A549 (cell line): ENCODE results near the gene THOC2. TPM values are rescaled to one million over a fixed set of nuclear protein-coding genes. Genes with fewer than 3 reads are reported as not detected.
"Not testable (repeated sequence)": the region's sequence is repeated elsewhere in the genome, so short reads cannot be mapped to it uniquely, and the experiment has no call there.

Experiments
- ATAC-seq, 2 experiments: fragments of 200-7000 bp in 1 of 2; fragments of >200 bp in 1 of 2; cut with Nextera tagmentation in 1 of 2; cut with Tn5 transposase in 1 of 2; 3 replicates each; pipeline versions ENCODE4 v1.8.0 to v1.9.1; 2018 to 2020; ENCODE audit warnings: mild to moderate bottlenecking in 1 of 2, moderate library complexity in 1 of 2
- CTCF ChIA-PET: fragments of 300-600 bp; sonication (Branson Sonifier 250); formaldehyde crosslinking; extraction: SDS; loops from one replicate; lab custom pipeline; 2021; ENCODE audit warnings: antibody characterized with exemption, inconsistent platforms; lab: Yijun Ruan, JAX
- POLR2A ChIA-PET: fragments of 350-600 bp; formaldehyde crosslinking; extraction: SDS; loops from one replicate; lab custom pipeline; 2021; ENCODE audit warnings: antibody characterized with exemption, inconsistent platforms; lab: Yijun Ruan, JAX
- DNase-seq, 2 experiments: peaks; one replicate each; pipeline versions ENCODE4 v3.0.0 to v3.0.0-alpha.2; 2011 to 2016; ENCODE audit warnings: low read depth in 1 of 2, low spot score in 1 of 2
- FAIRE-seq: peaks from 2 replicates; lab custom pipeline; 2011; peaks lifted over from hg19 to GRCh38; lab: Jason Lieb, UNC
- H3K27ac ChIP-seq, 2 experiments: fragments of >200 bp; sonication (Bioruptor Twin); formaldehyde crosslinking; 3 replicates each; pipeline ENCODE4 v1.5.1; 2016 to 2017
- H3K4me1 ChIP-seq: fragments of >200 bp; sonication (Bioruptor Twin); formaldehyde crosslinking; 3 replicates; pipeline ENCODE4 v1.6.1; 2016
- H3K4me2 ChIP-seq: fragments of >200 bp; sonication (Bioruptor Twin); formaldehyde crosslinking; 3 replicates; pipeline ENCODE4 v1.6.1; 2016
- H3K4me3 ChIP-seq: fragments of >200 bp; sonication (Bioruptor Twin); formaldehyde crosslinking; 3 replicates; pipeline ENCODE4 v1.5.1; 2016
- H3K9me3 ChIP-seq: fragments of >200 bp; sonication (Bioruptor Twin); formaldehyde crosslinking; 3 replicates; pipeline ENCODE4 v1.6.1; 2016
- CBX8 ChIP-seq: fragments of 200-600 bp; sonication (generic); IDR thresholded peaks from 2 replicates; pipeline ENCODE4 v1.6.1; 2016
- CHD2 ChIP-seq: fragments of 150-350 bp; IDR thresholded peaks from 2 replicates; pipeline ENCODE4 v1.6.1; 2014; ENCODE audit warnings: low read length; ENCODE audit not compliant: partially characterized antibody
- ELK1 ChIP-seq: fragments of 150-350 bp; IDR thresholded peaks from 2 replicates; pipeline ENCODE4 v1.6.1; 2014; ENCODE audit warnings: low read depth, mild to moderate bottlenecking, low read length
- EP300 ChIP-seq, 2 experiments: fragments of >200 bp; sonication (Bioruptor Twin); formaldehyde crosslinking; IDR thresholded peaks; 2 replicates in 1 of 2; 3 replicates in 1 of 2; pipeline ENCODE4 v1.6.1; 2016 to 2017
- FOXS1 ChIP-seq: fragments of 250-450 bp; sonication (Bioruptor Pico); IDR thresholded peaks from 2 replicates; pipeline ENCODE4 v1.5.0; 2020; ENCODE audit warnings: mild to moderate bottlenecking, moderate library complexity
- GATA3 ChIP-seq: IDR thresholded peaks from 2 replicates; pipeline ENCODE4 v1.6.1; 2012; ENCODE audit warnings: borderline replicate concordance
- HOXA7 ChIP-seq: fragments of 250-450 bp; sonication (Bioruptor Pico); IDR thresholded peaks from 2 replicates; pipeline ENCODE4 v1.5.0; 2020; ENCODE audit warnings: mild to moderate bottlenecking, moderate library complexity
- HOXB13 ChIP-seq: fragments of 250-450 bp; sonication (Bioruptor Pico); IDR thresholded peaks from 2 replicates; pipeline ENCODE4 v1.5.0; 2020; ENCODE audit warnings: low read depth, mild to moderate bottlenecking, moderate library complexity
- MAFK ChIP-seq: fragments of 450-650 bp; IDR thresholded peaks from 2 replicates; pipeline ENCODE4 v1.6.1; 2014; ENCODE audit not compliant: partially characterized antibody
- MAX ChIP-seq: IDR thresholded peaks from 2 replicates; pipeline ENCODE4 v1.6.1; 2012
- RARB ChIP-seq: fragments of 250-450 bp; sonication (Bioruptor Pico); IDR thresholded peaks from 2 replicates; pipeline ENCODE4 v1.8.0; 2021; ENCODE audit warnings: mild to moderate bottlenecking, moderate library complexity
- RCOR1 ChIP-seq: fragments of 150-350 bp; IDR thresholded peaks from 2 replicates; pipeline ENCODE4 v1.6.1; 2014; ENCODE audit warnings: antibody characterized with exemption, low read length, low read depth
- REST ChIP-seq: fragments of 200-600 bp; sonication (generic); IDR thresholded peaks from 2 replicates; pipeline ENCODE4 v1.6.1; 2016; ENCODE audit warnings: antibody characterized with exemption, mild to moderate bottlenecking, moderate library complexity
- SMC3 ChIP-seq: fragments of >200 bp; sonication (Bioruptor Twin); formaldehyde crosslinking; IDR thresholded peaks from 3 replicates; pipeline ENCODE4 v1.6.1; 2018; ENCODE audit warnings: inconsistent platforms
- ZC3H11A ChIP-seq: fragments of 450-650 bp; IDR thresholded peaks from 2 replicates; pipeline ENCODE4 v1.6.1; 2014; ENCODE audit warnings: antibody characterized with exemption, mild to moderate bottlenecking
- ZSCAN20 ChIP-seq: fragments of 250-450 bp; sonication (Bioruptor Pico); IDR thresholded peaks from 2 replicates; pipeline ENCODE4 v1.8.0; 2022; ENCODE audit warnings: mild to moderate bottlenecking, moderate library complexity
- WGBS: methylation state at CpG from one replicate; pipeline ENCODE4 v1.1.6; 2017; ENCODE audit errors: missing lambda C conversion rate; 5-methylcytosine and 5-hydroxymethylcytosine counted together
- polyA plus RNA-seq, 4 experiments: library from polyadenylated mRNA; depleted of rRNA in 3 of 4; stranded (reverse); fragments of >200 nt; fragmentation: RNase III in 1 of 4; extraction: RNeasy Plus Mini Kit Qiagen cat#74134 plus additional on column Dnase treatment in 1 of 4; gene quantifications; 2 replicates in 3 of 4; 3 replicates in 1 of 4; pipeline ENCODE4 v1.2.3, GENCODE V29; 2011 to 2017

The THOC2 gene
- polyA plus RNA-seq, 2 of the 4 experiments (the other 2 are of a cell fraction) = 62.0 to 155 TPM

- H3K4me2 ChIP-seq, DNase-seq, H3K4me3 ChIP-seq, H3K9me3 ChIP-seq, POLR2A ChIA-PET, ATAC-seq, H3K27ac ChIP-seq, FAIRE-seq: not testable (repeated sequence)
- CTCF ChIA-PET = interaction anchor here (0.6 to 6.3 kb wide), 4 partner anchors 8 to 195 kb away, joined by 3 to 80 read pairs (median 4); no protein-coding TSS in a partner anchor
- 90% methylated on average over 10 of the region's 10 CpGs for WGBS
- peaks cover 30% of the 10 kb centered on the region for H3K4me1 ChIP-seq
- TF ChIP-seq ZC3H11A = peak; percentile 73
Observed at GRCh38 chrX:123781786-123782185, 48.9 kb upstream of the THOC2 start.

GRCh38 chrX:123779908-123780396, 47.1 kb upstream of the THOC2 start:
- H3K4me2 ChIP-seq = peak overlapping the region; percentile 54
- FAIRE-seq (no peak), ATAC-seq (peak in 1 of 2 experiments; percentile 15; a peak in 1 of 6 replicates), DNase-seq (peak in 1 of 2 experiments; percentile 61)
- 4% methylated on average over 1 of the region's 1 CpG for WGBS
- ChIA-PET POLR2A (no interaction called here), CTCF (interaction anchor here (3.8 to 6.3 kb wide), 2 partner anchors 50 to 55 kb away, joined by 31 to 80 read pairs; no protein-coding TSS in a partner anchor)
- H3K9me3 ChIP-seq = no peaks in the 10 kb centered on the region
- H3K4me1 ChIP-seq = peaks cover 37% of the 10 kb centered on the region
- TF ChIP-seq GATA3 = peak; percentile 60; the same call in 1 of the 2 replicates
- no peak for TF ChIP-seq MAX
- TF ChIP-seq HOXB13 (CRISPR knock-in tag) = no peak
- TF ChIP-seq RARB (CRISPR knock-in tag) = no peak
- peak overlapping the region; percentile 68 to 83 for H3K27ac ChIP-seq
- H3K4me3 ChIP-seq = no peak overlapping the region

GRCh38 chrX:123773258-123773988, 40.6 kb upstream of the THOC2 start:
- WGBS = 60% methylated on average over 4 of the region's 4 CpGs
- ChIA-PET POLR2A (no interaction called here), CTCF (interaction anchor here (0.5 kb wide), 1 partner anchor 37 kb away, joined by 4 read pairs; no protein-coding TSS in a partner anchor)
- FAIRE-seq (no peak), ATAC-seq (no peak), DNase-seq (no peak)
- peak overlapping the region; percentile 45 to 76; a peak in 5 of 6 replicates for H3K27ac ChIP-seq
- no peaks in the 10 kb centered on the region for H3K9me3 ChIP-seq
- H3K4me3 ChIP-seq = no peak overlapping the region
- 0 out of 3 replicates have a peak overlapping the region, but pooled peaks have one; percentile 27 for H3K4me2 ChIP-seq
- no peak for TF ChIP-seq MAFK
- no peak for TF ChIP-seq RCOR1
- TF ChIP-seq CHD2 = no peak
- TF ChIP-seq CBX8 = no peak
- TF ChIP-seq FOXS1 (CRISPR knock-in tag) = no peak
- no peak for TF ChIP-seq ZSCAN20 (CRISPR knock-in tag)
- TF ChIP-seq REST = no peak
- no peak for TF ChIP-seq SMC3
- no peak for TF ChIP-seq ELK1
- no peak for TF ChIP-seq EP300 (IDR thresholded peaks at IDR 0.05)
- no peak for TF ChIP-seq HOXA7
- H3K4me1 ChIP-seq = peaks cover 36% of the 10 kb centered on the region
